CD4-positive, alpha-beta T cell treated with Interleukin-2 at 100 ng/mL for 4 hours (primary cell): ENCODE results near the gene PCDHB2.
"Not testable (repeated sequence)": the region's sequence is repeated elsewhere in the genome, so short reads cannot be mapped to it uniquely, and the experiment has no call there.

Source experiments
- DNase-seq: peaks from one replicate; pipeline ENCODE4 v3.0.0-alpha.2; 2020; ENCODE audit warnings: low spot score

Gene PCDHB2

GRCh38 chr5:141094481-141095262 lies at the start of gene PCDHB2:
PCDHB2 (plus strand) TSS chr5:141094615; CDS start chr5:141094791, 176 bp downstream.
- DNase-seq, result no peak

GRCh38 chr5:141050622-141051520 lies 43.5 kb upstream of the PCDHB2 start, which contains the start of gene PCDHB1:
PCDHB1 (plus strand) TSS chr5:141051374; CDS start chr5:141051471, 97 bp downstream.
- no peak for DNase-seq

GRCh38 chr5:141051521-141051866 lies 42.9 kb upstream of the PCDHB2 start:
- no peak for DNase-seq

- DNase-seq, result no peak
These were observed 16.6 kb upstream of the PCDHB2 start for GRCh38 chr5:141077826-141078225.

- no peak for DNase-seq
These were observed 12.2 kb upstream of the PCDHB2 start for GRCh38 chr5:141082228-141082627.

GRCh38 chr5:141084487-141084989 lies 9.9 kb upstream of the PCDHB2 start:
- DNase-seq, result peak; percentile 38

- no peak for DNase-seq
These were observed 837 bp downstream of the PCDHB2 start for GRCh38 chr5:141095263-141095641.

- DNase-seq, result not testable (repeated sequence)
These were observed 1.8 kb downstream of the PCDHB2 start for GRCh38 chr5:141096181-141096580.

- not testable (repeated sequence) for DNase-seq
These were observed 2.2 kb downstream of the PCDHB2 start for GRCh38 chr5:141096586-141096985.

GRCh38 chr5:141100243-141100805 lies 5.9 kb downstream of the PCDHB2 start, which contains the start of gene PCDHB3:
PCDHB3 (plus strand) TSS chr5:141100473; CDS start chr5:141100650, 177 bp downstream.
- no peak for DNase-seq

GRCh38 chr5:141101059-141101458 lies 6.6 kb downstream of the PCDHB2 start:
- no peak for DNase-seq

- DNase-seq, result not testable (repeated sequence)
These were observed 7.7 kb downstream of the PCDHB2 start for GRCh38 chr5:141102070-141102469.

- not testable (repeated sequence) for DNase-seq
These were observed 8.1 kb downstream of the PCDHB2 start for GRCh38 chr5:141102471-141102870.

GRCh38 chr5:141105350-141105749 lies 10.9 kb downstream of the PCDHB2 start:
- no peak for DNase-seq

- DNase-seq, result no peak
These were observed 24.8 kb downstream of the PCDHB2 start for GRCh38 chr5:141119250-141119649.

GRCh38 chr5:141121563-141121962 lies 27.1 kb downstream of the PCDHB2 start, which contains the start of gene PCDHB4:
PCDHB4 (plus strand) TSS chr5:141121818; CDS start chr5:141121999, 181 bp downstream.
- DNase-seq, result no peak

GRCh38 chr5:141121985-141122384 lies 27.6 kb downstream of the PCDHB2 start:
- no peak for DNase-seq

- not testable (repeated sequence) for DNase-seq
These were observed 29.2 kb downstream of the PCDHB2 start for GRCh38 chr5:141123396-141124135.

- DNase-seq, result no peak
These were observed 32.9 kb downstream of the PCDHB2 start for GRCh38 chr5:141127305-141127704.

GRCh38 chr5:141135030-141135717 lies 40.8 kb downstream of the PCDHB2 start, which contains the start of gene PCDHB5:
PCDHB5 (plus strand) TSS chr5:141135206; CDS start chr5:141135435, 229 bp downstream.
- DNase-seq, result no peak
